Coronary artery (tissue), 2 donors: ENCODE measurements around the gene FXYD7.
"Not testable (repeated sequence)": the region's sequence is repeated elsewhere in the genome, so short reads cannot be mapped to it uniquely, and the experiment has no call there.

Experiments
- DNase-seq: peaks from one replicate; pipeline ENCODE4 v3.0.0-alpha.2; 2017; ENCODE audit warnings: low spot score
- H3K27ac ChIP-seq, 2 donors: fragments of 200-600 bp; sonication (generic); one replicate each; pipeline ENCODE4 v1.5.1; 2016 to 2019
- H3K4me3 ChIP-seq: fragments of 200-600 bp; sonication (generic); 2 replicates; pipeline ENCODE4 v1.5.1; 2016; ENCODE audit warnings: mild to moderate bottlenecking, moderate library complexity
- TF ChIP-seq, protein P1 (sequence below): fragments of 200-600 bp; sonication (generic); IDR thresholded peaks from one replicate; pipeline ENCODE4 v1.5.1; 2019; ENCODE audit warnings: antibody characterized with exemption

The FXYD7 gene

DNA sequence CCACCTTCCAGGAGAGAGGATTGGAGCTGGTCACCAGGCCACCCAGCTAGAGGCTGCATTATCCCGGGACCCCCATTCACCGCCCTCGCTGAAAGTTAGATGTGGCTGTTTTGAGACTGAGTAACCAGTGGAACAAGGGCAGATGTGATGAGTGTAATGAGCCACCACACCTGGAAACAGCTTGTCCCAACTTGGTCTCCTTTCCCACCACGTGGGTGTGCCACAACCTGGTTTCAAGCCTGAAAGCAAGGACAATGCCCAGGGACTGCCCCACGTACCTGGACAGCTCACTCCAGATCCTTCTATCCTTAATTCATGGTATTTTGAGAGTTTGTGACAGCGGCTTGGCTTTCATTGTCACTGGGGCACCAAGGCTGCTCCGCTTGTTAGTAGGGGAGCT lies 15.2 kb upstream of the FXYD7 start:
- H3K27ac ChIP-seq, result no peak overlapping the region
- DNase-seq, result no peak
- H3K4me3 ChIP-seq, result no peak overlapping the region
- TF ChIP-seq, protein P1, sequence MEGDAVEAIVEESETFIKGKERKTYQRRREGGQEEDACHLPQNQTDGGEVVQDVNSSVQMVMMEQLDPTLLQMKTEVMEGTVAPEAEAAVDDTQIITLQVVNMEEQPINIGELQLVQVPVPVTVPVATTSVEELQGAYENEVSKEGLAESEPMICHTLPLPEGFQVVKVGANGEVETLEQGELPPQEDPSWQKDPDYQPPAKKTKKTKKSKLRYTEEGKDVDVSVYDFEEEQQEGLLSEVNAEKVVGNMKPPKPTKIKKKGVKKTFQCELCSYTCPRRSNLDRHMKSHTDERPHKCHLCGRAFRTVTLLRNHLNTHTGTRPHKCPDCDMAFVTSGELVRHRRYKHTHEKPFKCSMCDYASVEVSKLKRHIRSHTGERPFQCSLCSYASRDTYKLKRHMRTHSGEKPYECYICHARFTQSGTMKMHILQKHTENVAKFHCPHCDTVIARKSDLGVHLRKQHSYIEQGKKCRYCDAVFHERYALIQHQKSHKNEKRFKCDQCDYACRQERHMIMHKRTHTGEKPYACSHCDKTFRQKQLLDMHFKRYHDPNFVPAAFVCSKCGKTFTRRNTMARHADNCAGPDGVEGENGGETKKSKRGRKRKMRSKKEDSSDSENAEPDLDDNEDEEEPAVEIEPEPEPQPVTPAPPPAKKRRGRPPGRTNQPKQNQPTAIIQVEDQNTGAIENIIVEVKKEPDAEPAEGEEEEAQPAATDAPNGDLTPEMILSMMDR, result no peak

DNA sequence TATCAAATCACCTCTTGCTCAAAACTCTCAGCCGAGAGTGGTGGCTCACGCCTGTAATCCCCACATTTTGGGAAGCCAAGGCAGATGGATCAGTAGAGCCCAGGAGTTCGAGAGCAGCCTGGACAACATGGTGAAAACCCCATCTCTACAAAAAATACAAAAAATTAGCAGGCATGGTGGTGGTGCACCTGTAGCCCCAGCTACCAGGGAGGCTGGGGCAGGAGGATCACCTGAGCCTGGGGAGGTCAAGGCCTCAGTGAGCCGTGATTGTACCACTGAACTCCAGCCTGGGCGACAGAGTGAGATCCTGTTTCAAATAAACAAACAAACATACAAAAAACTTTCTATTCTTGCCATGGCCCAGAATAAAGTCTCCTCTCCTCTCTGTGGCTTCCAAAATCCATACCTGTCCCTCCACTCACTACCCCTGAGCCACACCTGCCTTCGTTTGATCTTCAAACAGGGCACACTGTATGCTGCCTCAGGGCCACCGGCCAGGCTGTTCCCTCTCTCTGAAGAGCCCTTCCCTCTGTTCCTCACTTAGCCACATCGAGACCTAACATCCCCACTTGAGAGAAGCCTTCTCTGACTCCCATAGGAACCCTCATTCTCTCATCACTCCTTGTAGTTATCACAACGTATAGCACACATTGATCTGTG lies 14.5 kb upstream of the FXYD7 start:
- H3K4me3 ChIP-seq, result no peak overlapping the region
- no peak for DNase-seq
- TF ChIP-seq, protein P1, result no peak
- H3K27ac ChIP-seq, result no peak overlapping the region

GRCh38 chr19:35129724-35130274 lies 13.3 kb upstream of the FXYD7 start:
- not testable (repeated sequence) for DNase-seq, H3K27ac ChIP-seq, H3K4me3 ChIP-seq

- no peak for DNase-seq
- Histone ChIP-seq H3K27ac (peak overlapping the region in 1 of 2 donors; percentile 37), H3K4me3 (no peak overlapping the region)
- TF ChIP-seq, protein P1, result no peak
These were observed 12.0 kb upstream of the FXYD7 start for GRCh38 chr19:35130761-35131720.

GRCh38 chr19:35132254-35132653 lies 10.8 kb upstream of the FXYD7 start:
- TF ChIP-seq, protein P1, result no peak
- DNase-seq, result no peak
- H3K27ac ChIP-seq, result peak overlapping the region in 1 of 2 donors; percentile 3
- peak overlapping the region; percentile 38 for H3K4me3 ChIP-seq

- DNase-seq, result no peak
- peak overlapping the region; percentile 82 to 99 for H3K27ac ChIP-seq
- TF ChIP-seq, protein P1, result no peak
- H3K4me3 ChIP-seq, result peak overlapping the region; percentile 79
These were observed 9.2 kb upstream of the FXYD7 start for GRCh38 chr19:35133826-35134225.

GRCh38 chr19:35134601-35135242 lies 8.3 kb upstream of the FXYD7 start, which contains the start of gene LGI4:
LGI4 (minus strand) TSS chr19:35135059; CDS start chr19:35134680, 379 bp downstream.
- Histone ChIP-seq H3K4me3 (peak within 1 kb of the TSS; percentile 79), H3K27ac (peak within 1 kb of the TSS; percentile 82 to 99)
- TF ChIP-seq, protein P1, result no peak
- no peak for DNase-seq
